ENCODE measurements around the gene FIS1. TPM values are rescaled to one million over a fixed set of nuclear protein-coding genes. Genes with fewer than 3 reads are reported as not detected.

FIS1 gene
- 232 and 308 TPM in 2 replicates for total RNA-seq

GRCh38 chr7:101244375-101245146 lies at the start of gene FIS1:
TSS of gene FIS1 (minus strand) at chr7:101245081. CDS start at chr7:101245004, 77 bp downstream.

GRCh38 chr7:101237206-101238067 lies 7.4 kb downstream of the FIS1 start, which contains the start of gene CLDN15:
TSS of gene CLDN15 (minus strand) at chr7:101237802. CDS start at chr7:101237581, 221 bp downstream.

GRCh38 chr7:101217388-101218235 lies 27.3 kb downstream of the FIS1 start, which contains the start of the genes PLOD3 and ZNHIT1:
TSS of gene PLOD3 (minus strand) at chr7:101217581. CDS start at chr7:101217274, 307 bp downstream.
TSS of gene ZNHIT1 (plus strand) at chr7:101218165. CDS start at chr7:101218196, 31 bp downstream.

GRCh38 chr7:101200862-101201599 lies 43.9 kb downstream of the FIS1 start, which contains the start of gene MOGAT3:
TSS of gene MOGAT3 (minus strand) at chr7:101201036. CDS start at chr7:101200854, 182 bp downstream.

Other genes starting within 250 kb of the FIS1 start
- gene MUC17, start 225.0 kb downstream of the FIS1 start, total RNA-seq: not detected in 2 replicates
- gene TRIM56, start 159.6 kb downstream of the FIS1 start, total RNA-seq: 9.2 and 11.2 TPM in 2 replicates
- gene SERPINE1, start 118.0 kb downstream of the FIS1 start, total RNA-seq: 1,908 and 2,020 TPM in 2 replicates
- gene AP1S1, start 90.6 kb downstream of the FIS1 start, total RNA-seq: 274 and 306 TPM in 2 replicates
- gene VGF, start 79.5 kb downstream of the FIS1 start, total RNA-seq: 0.53 and 1.2 TPM in 2 replicates
- not detected in 2 replicates for gene NAT16, start 64.8 kb downstream of the FIS1 start, total RNA-seq
- not detected in 2 replicates for gene MOGAT3, start 44.0 kb downstream of the FIS1 start, total RNA-seq
- gene PLOD3, start 27.5 kb downstream of the FIS1 start, total RNA-seq: 111 and 114 TPM in 2 replicates
- 136 and 174 TPM in 2 replicates for gene ZNHIT1, start 26.9 kb downstream of the FIS1 start, total RNA-seq
- gene CLDN15, start 7.3 kb downstream of the FIS1 start, total RNA-seq: 3.5 and 4.9 TPM in 2 replicates
- gene IFT22, start 76.7 kb upstream of the FIS1 start, total RNA-seq: 48.4 and 52.8 TPM in 2 replicates
- not detected in 2 replicates for gene COL26A1, start 117.8 kb upstream of the FIS1 start, total RNA-seq